PFSK-1 (cell line): Measurements from ENCODE around the gene FRMPD4.

Experiments
- FOXP2 ChIP-seq: optimal IDR thresholded peaks from 2 replicates; pipeline ENCODE3; 2011; ENCODE audit warnings: borderline replicate concordance, control low read depth, inconsistent platforms; ENCODE audit not compliant: insufficient read depth; ENCODE audit errors: extremely low read length, extremely low read depth
- POLR2AphosphoS5 ChIP-seq: IDR thresholded peaks from 2 replicates; pipeline ENCODE4 v1.6.1; 2012; ENCODE audit warnings: low read depth, mild to moderate bottlenecking, control low read depth, low read length, moderate library complexity
- SIN3A ChIP-seq: IDR thresholded peaks from 2 replicates; pipeline ENCODE4 v1.6.1; 2012; ENCODE audit warnings: mild to moderate bottlenecking, low read length, moderate library complexity, borderline replicate concordance; ENCODE audit not compliant: insufficient read depth
- TAF1 ChIP-seq: IDR thresholded peaks from 2 replicates; pipeline ENCODE4 v1.6.1; 2012; ENCODE audit warnings: low read length, control low read depth, borderline replicate concordance; ENCODE audit not compliant: insufficient read depth
- TF ChIP-seq, protein P1 (sequence below), 2 experiments: IDR thresholded peaks; 2 replicates each; pipeline versions ENCODE4 v1.6.1 to v1.8.0; 2011 to 2012; ENCODE audit warnings: low read depth in 2 of 2, low read length in 2 of 2, control low read depth in 1 of 2, inconsistent platforms in 1 of 2, mild to moderate bottlenecking in 1 of 2, moderate library complexity in 1 of 2; ENCODE audit not compliant: insufficient read depth in 1 of 2

The FRMPD4 gene

GRCh38 chrX:12488220-12488619, 349.9 kb downstream of the FRMPD4 start:
- TF ChIP-seq TAF1 (no peak), POLR2AphosphoS5 (no peak), FOXP2 (no peak)
- TF ChIP-seq, protein P1, sequence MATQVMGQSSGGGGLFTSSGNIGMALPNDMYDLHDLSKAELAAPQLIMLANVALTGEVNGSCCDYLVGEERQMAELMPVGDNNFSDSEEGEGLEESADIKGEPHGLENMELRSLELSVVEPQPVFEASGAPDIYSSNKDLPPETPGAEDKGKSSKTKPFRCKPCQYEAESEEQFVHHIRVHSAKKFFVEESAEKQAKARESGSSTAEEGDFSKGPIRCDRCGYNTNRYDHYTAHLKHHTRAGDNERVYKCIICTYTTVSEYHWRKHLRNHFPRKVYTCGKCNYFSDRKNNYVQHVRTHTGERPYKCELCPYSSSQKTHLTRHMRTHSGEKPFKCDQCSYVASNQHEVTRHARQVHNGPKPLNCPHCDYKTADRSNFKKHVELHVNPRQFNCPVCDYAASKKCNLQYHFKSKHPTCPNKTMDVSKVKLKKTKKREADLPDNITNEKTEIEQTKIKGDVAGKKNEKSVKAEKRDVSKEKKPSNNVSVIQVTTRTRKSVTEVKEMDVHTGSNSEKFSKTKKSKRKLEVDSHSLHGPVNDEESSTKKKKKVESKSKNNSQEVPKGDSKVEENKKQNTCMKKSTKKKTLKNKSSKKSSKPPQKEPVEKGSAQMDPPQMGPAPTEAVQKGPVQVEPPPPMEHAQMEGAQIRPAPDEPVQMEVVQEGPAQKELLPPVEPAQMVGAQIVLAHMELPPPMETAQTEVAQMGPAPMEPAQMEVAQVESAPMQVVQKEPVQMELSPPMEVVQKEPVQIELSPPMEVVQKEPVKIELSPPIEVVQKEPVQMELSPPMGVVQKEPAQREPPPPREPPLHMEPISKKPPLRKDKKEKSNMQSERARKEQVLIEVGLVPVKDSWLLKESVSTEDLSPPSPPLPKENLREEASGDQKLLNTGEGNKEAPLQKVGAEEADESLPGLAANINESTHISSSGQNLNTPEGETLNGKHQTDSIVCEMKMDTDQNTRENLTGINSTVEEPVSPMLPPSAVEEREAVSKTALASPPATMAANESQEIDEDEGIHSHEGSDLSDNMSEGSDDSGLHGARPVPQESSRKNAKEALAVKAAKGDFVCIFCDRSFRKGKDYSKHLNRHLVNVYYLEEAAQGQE (IDR thresholded peaks at IDR 0.05; ENCODE audit: insufficient read depth in 1 of 2, low read depth in 2 of 2, low read length in 2 of 2): no peak

DNA sequence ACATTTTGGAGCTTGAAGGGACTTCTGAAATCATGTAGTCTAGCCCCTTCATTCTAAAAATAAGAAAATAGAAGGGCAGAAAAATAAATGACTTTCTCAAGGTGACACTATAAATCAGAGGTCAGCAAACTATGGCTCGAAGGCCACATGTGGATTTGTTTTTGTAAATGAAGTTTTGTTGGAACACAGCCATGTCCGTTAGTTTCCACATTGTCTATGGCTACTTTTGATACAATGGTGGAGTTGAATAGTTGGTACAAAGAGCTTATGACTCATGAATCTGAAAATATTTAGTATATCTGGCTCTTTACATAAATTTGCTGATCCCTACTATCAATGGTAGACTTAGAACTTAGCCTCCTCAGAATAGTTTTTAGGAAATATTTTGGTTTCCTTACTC, 350.5 kb downstream of the FRMPD4 start:
- no peak for TF ChIP-seq POLR2AphosphoS5
- no peak for TF ChIP-seq TAF1
- TF ChIP-seq, protein P1 (IDR thresholded peaks at IDR 0.05; ENCODE audit: insufficient read depth in 1 of 2, low read depth in 2 of 2, low read length in 2 of 2): no peak
- TF ChIP-seq FOXP2: no peak
- TF ChIP-seq SIN3A: no peak

- TF ChIP-seq SIN3A: no peak
- TF ChIP-seq, protein P1 (IDR thresholded peaks at IDR 0.05; ENCODE audit: insufficient read depth in 1 of 2, low read depth in 2 of 2, low read length in 2 of 2): no peak
- no peak for TF ChIP-seq POLR2AphosphoS5
- no peak for TF ChIP-seq TAF1
- no peak for TF ChIP-seq FOXP2
Observed at GRCh38 chrX:12489341-12489740, 351.1 kb downstream of the FRMPD4 start.

DNA sequence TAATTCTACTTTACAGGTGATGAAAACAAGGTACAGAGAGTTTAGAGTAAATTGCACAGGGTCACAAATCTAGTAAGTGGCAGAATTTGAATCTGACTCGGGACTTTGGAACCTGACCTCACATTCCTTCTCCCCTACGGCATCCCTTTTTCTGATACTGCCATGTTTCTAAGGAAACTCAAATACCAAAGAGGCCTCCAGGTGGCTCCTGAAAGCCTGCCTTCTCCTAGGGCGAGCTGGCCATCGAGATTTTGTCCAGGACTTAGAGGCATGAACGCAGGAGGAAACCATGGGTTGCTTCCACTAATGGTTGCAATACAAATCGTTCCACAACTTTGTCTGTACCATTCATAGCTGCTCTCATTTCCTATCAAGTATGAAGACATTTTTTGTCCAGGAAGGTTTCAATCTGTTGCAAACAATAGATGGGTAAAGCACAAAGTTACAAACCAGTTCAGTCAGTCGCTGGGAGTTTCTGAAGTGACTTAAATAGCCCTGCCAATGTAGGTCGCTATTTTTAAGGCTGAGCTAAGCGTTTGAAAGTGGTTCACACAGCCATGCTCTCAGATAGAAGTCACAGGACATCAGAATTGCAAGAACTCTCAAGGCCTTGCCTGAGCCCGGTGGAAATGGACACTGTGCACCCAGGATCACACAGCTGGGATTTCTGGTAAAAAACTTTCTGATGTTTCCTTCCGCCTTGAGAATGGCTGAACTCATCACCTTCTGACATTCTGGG, 356.3 kb downstream of the FRMPD4 start:
- TF ChIP-seq FOXP2 (no peak), POLR2AphosphoS5 (no peak), SIN3A (no peak), TAF1 (no peak)
- TF ChIP-seq, protein P1 (IDR thresholded peaks at IDR 0.05; ENCODE audit: insufficient read depth in 1 of 2, low read depth in 2 of 2, low read length in 2 of 2): no peak

- TF ChIP-seq, protein P1 (IDR thresholded peaks at IDR 0.05; ENCODE audit: insufficient read depth in 1 of 2, low read depth in 2 of 2, low read length in 2 of 2): no peak
- TF ChIP-seq TAF1 (no peak), SIN3A (no peak), FOXP2 (no peak)
Observed at GRCh38 chrX:12496343-12496742, 358.1 kb downstream of the FRMPD4 start.
